ENCODE measurements around the gene ACTMAP. TPM values are rescaled to one million over a fixed set of nuclear protein-coding genes. Genes with fewer than 3 reads are reported as not detected.

The ACTMAP gene
- total and polyA plus RNA-seq, 2 experiments from 2014 or later, result 3.2 to 14.8 TPM

GRCh38 chr19:40701758-40702157 lies 48.5 kb downstream of the ACTMAP start:
- Histone ChIP-seq H3K4me1 (ENCODE audit: insufficient read depth) (no peaks in the 10 kb centered on the region), H2AFZ (no peak overlapping the region), H3K36me3 (replicated peaks; ENCODE audit: insufficient read depth, low read depth) (no peaks in the 10 kb centered on the region), H3K9me2 (replicated peaks; ENCODE audit: insufficient read depth) (no peaks in the 10 kb centered on the region), H4K20me1 (ENCODE audit: insufficient read depth, poor library complexity, severe bottlenecking) (no peaks in the 10 kb centered on the region), H3K4me2 (no peak overlapping the region), H3K9me3 (ENCODE audit: low read depth) (no peaks in the 10 kb centered on the region), H3K27ac (no peak overlapping the region), H3K79me2 (no peaks in the 10 kb centered on the region), H3K27me3 (no peaks in the 10 kb centered on the region), H3K4me3 (no peak overlapping the region)
- 97% methylated on average over 6 of the region's 6 CpGs for WGBS (ENCODE audit: low lambda C conversion rate, missing lambda C conversion rate)
- TF ChIP-seq CTCF (IDR thresholded peaks at IDR 0.05; ENCODE audit: poor library complexity), result no peak
- TF ChIP-seq EZH2phosphoT487 (IDR thresholded peaks at IDR 0.05; ENCODE audit: low read depth, severe bottlenecking, unreplicated experiment), result no peak
- no peak for TF ChIP-seq EZH2 (IDR thresholded peaks at IDR 0.05; ENCODE audit: borderline replicate concordance)
- no peak for DNase-seq (ENCODE audit: low spot score)

GRCh38 chr19:40700083-40700482 lies 50.2 kb downstream of the ACTMAP start:
- Histone ChIP-seq H3K27ac (no peak overlapping the region), H3K4me3 (no peak overlapping the region), H3K27me3 (no peaks in the 10 kb centered on the region), H3K79me2 (no peaks in the 10 kb centered on the region), H2AFZ (no peak overlapping the region), H3K36me3 (replicated peaks; ENCODE audit: insufficient read depth, low read depth) (no peaks in the 10 kb centered on the region), H3K4me2 (no peak overlapping the region), H3K9me2 (replicated peaks; ENCODE audit: insufficient read depth) (no peaks in the 10 kb centered on the region), H4K20me1 (ENCODE audit: insufficient read depth, poor library complexity, severe bottlenecking) (no peaks in the 10 kb centered on the region), H3K9me3 (ENCODE audit: low read depth) (no peaks in the 10 kb centered on the region), H3K4me1 (ENCODE audit: insufficient read depth) (no peaks in the 10 kb centered on the region)
- WGBS (ENCODE audit: low lambda C conversion rate, missing lambda C conversion rate), result 95% methylated on average over 9 of the region's 9 CpGs
- no peak for TF ChIP-seq CTCF (IDR thresholded peaks at IDR 0.05; ENCODE audit: poor library complexity)
- no peak for TF ChIP-seq EZH2 (IDR thresholded peaks at IDR 0.05; ENCODE audit: borderline replicate concordance)
- no peak for TF ChIP-seq EZH2phosphoT487 (IDR thresholded peaks at IDR 0.05; ENCODE audit: low read depth, severe bottlenecking, unreplicated experiment)
- DNase-seq (ENCODE audit: low spot score), result no peak

- Histone ChIP-seq H3K27me3 (no peaks in the 10 kb centered on the region), H3K79me2 (no peaks in the 10 kb centered on the region), H2AFZ (no peak overlapping the region), H3K4me3 (no peak overlapping the region), H3K9me3 (ENCODE audit: low read depth) (no peaks in the 10 kb centered on the region), H3K4me2 (no peak overlapping the region), H4K20me1 (ENCODE audit: insufficient read depth, poor library complexity, severe bottlenecking) (no peaks in the 10 kb centered on the region), H3K4me1 (ENCODE audit: insufficient read depth) (no peaks in the 10 kb centered on the region), H3K36me3 (replicated peaks; ENCODE audit: insufficient read depth, low read depth) (no peaks in the 10 kb centered on the region), H3K9me2 (replicated peaks; ENCODE audit: insufficient read depth) (no peaks in the 10 kb centered on the region), H3K27ac (no peak overlapping the region)
- WGBS (ENCODE audit: low lambda C conversion rate, missing lambda C conversion rate), result 96% methylated on average over 6 of the region's 6 CpGs
- TF ChIP-seq EZH2 (IDR thresholded peaks at IDR 0.05; ENCODE audit: borderline replicate concordance), result no peak
- no peak for TF ChIP-seq EZH2phosphoT487 (IDR thresholded peaks at IDR 0.05; ENCODE audit: low read depth, severe bottlenecking, unreplicated experiment)
- no peak for TF ChIP-seq CTCF (IDR thresholded peaks at IDR 0.05; ENCODE audit: poor library complexity)
- DNase-seq (ENCODE audit: low spot score), result no peak
These were observed 53.3 kb downstream of the ACTMAP start for GRCh38 chr19:40697007-40697406.

- TF ChIP-seq EZH2phosphoT487 (IDR thresholded peaks at IDR 0.05; ENCODE audit: low read depth, severe bottlenecking, unreplicated experiment), result no peak
- no peak for TF ChIP-seq CTCF (IDR thresholded peaks at IDR 0.05; ENCODE audit: poor library complexity)
- TF ChIP-seq EZH2 (IDR thresholded peaks at IDR 0.05; ENCODE audit: borderline replicate concordance), result no peak
- Histone ChIP-seq H3K27ac (no peak overlapping the region), H3K9me2 (replicated peaks; ENCODE audit: insufficient read depth) (no peaks in the 10 kb centered on the region), H3K79me2 (no peaks in the 10 kb centered on the region), H3K27me3 (no peaks in the 10 kb centered on the region), H4K20me1 (ENCODE audit: insufficient read depth, poor library complexity, severe bottlenecking) (no peaks in the 10 kb centered on the region), H3K4me3 (no peak overlapping the region), H3K9me3 (ENCODE audit: low read depth) (no peaks in the 10 kb centered on the region), H3K4me2 (no peak overlapping the region), H2AFZ (no peak overlapping the region), H3K36me3 (replicated peaks; ENCODE audit: insufficient read depth, low read depth) (no peaks in the 10 kb centered on the region), H3K4me1 (ENCODE audit: insufficient read depth) (no peaks in the 10 kb centered on the region)
- DNase-seq (ENCODE audit: low spot score), result no peak
- 92% methylated on average over 5 of the region's 5 CpGs for WGBS (ENCODE audit: low lambda C conversion rate, missing lambda C conversion rate)
These were observed 54.4 kb downstream of the ACTMAP start for GRCh38 chr19:40695881-40696280.
